CD4-positive, alpha-beta T cell treated with Interleukin-15 for 4 hours (primary cell): ENCODE results near the gene SIGLEC1.

Experiments used
- DNase-seq: peaks from one replicate; pipeline ENCODE4 v3.0.0-alpha.2; 2020; ENCODE audit warnings: low spot score

SIGLEC1 gene

GRCh38 chr20:3744806-3745685 is 32.6 kb upstream of the SIGLEC1 start:
- peak; percentile 78 for DNase-seq

GRCh38 chr20:3744037-3744436 is 31.6 kb upstream of the SIGLEC1 start:
- DNase-seq: no peak

GRCh38 chr20:3743251-3743650 is 30.9 kb upstream of the SIGLEC1 start:
- no peak for DNase-seq

GRCh38 chr20:3741836-3742458 is 29.5 kb upstream of the SIGLEC1 start:
- no peak for DNase-seq

GRCh38 chr20:3740615-3741301 is 28.4 kb upstream of the SIGLEC1 start:
- no peak for DNase-seq

- no peak for DNase-seq
Measured at GRCh38 chr20:3739926-3740451, 27.6 kb upstream of the SIGLEC1 start.

- no peak for DNase-seq
Measured at GRCh38 chr20:3739054-3739925, 26.9 kb upstream of the SIGLEC1 start.

GRCh38 chr20:3738111-3739053 is 26.0 kb upstream of the SIGLEC1 start:
- DNase-seq: no peak

- DNase-seq: no peak
Measured at GRCh38 chr20:3735768-3736167, 23.4 kb upstream of the SIGLEC1 start.

GRCh38 chr20:3734111-3734843 is 21.9 kb upstream of the SIGLEC1 start:
- DNase-seq: no peak

GRCh38 chr20:3733119-3733995 is 21.0 kb upstream of the SIGLEC1 start:
- no peak for DNase-seq

GRCh38 chr20:3732327-3733118 is 20.1 kb upstream of the SIGLEC1 start, which contains the start of gene HSPA12B:
Gene HSPA12B (plus strand): TSS chr20:3732685. CDS start chr20:3738675, 5,990 bp downstream.
- DNase-seq: no peak

- DNase-seq: no peak
Measured at GRCh38 chr20:3731944-3732326, 19.5 kb upstream of the SIGLEC1 start.

GRCh38 chr20:3730803-3731672 is 18.6 kb upstream of the SIGLEC1 start:
- no peak for DNase-seq

GRCh38 chr20:3729811-3730540 is 17.6 kb upstream of the SIGLEC1 start:
- DNase-seq: no peak

- no peak for DNase-seq
Measured at GRCh38 chr20:3729378-3729777, 17.0 kb upstream of the SIGLEC1 start.
